ENCODE measurements around the gene LCOR.

The LCOR gene

DNA sequence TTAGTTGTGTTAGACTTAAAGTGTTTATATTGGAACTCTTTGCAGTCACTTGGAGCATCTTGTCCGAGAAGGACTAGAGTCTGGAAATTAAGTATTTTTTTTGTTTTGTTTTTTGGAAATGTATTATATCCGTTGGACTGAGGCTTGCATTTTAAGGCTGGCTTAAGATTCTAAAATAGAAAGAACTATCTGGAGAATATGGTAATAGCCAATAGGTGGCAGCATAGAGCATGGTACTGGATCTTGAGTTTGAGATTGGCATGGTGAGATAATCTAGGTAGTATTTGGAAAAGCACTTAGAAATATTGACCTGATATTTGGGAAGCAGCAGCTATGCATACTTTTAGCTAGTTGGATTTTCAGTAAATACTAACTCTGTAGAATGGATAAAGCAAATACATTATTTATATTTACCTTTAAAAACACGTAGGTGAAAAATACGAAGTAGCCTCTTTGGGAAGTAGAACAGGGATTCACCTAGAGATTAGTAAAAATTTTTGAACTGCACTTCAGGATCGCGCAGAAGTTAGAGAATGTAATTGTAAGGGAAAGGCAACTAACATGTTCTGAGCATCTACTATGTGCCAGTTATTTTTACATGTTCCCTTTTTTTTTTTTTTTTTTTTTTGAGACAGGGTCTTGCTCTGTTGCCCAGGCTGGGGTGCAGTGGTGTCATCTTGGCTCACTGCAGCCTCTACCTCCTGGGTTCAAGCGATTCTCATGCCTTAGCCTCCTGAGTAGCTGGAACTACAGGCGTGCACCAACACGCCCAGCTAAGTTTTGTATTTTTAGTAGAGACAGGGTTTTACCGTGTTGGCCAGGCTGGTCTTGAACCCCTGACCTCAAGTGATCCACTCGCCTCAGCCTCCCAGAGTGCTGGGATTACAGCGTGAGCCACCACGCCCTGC, 78.6 kb downstream of the LCOR start:
- H3K27ac ChIP-seq = no peak overlapping the region
- TF ChIP-seq, protein P1, sequence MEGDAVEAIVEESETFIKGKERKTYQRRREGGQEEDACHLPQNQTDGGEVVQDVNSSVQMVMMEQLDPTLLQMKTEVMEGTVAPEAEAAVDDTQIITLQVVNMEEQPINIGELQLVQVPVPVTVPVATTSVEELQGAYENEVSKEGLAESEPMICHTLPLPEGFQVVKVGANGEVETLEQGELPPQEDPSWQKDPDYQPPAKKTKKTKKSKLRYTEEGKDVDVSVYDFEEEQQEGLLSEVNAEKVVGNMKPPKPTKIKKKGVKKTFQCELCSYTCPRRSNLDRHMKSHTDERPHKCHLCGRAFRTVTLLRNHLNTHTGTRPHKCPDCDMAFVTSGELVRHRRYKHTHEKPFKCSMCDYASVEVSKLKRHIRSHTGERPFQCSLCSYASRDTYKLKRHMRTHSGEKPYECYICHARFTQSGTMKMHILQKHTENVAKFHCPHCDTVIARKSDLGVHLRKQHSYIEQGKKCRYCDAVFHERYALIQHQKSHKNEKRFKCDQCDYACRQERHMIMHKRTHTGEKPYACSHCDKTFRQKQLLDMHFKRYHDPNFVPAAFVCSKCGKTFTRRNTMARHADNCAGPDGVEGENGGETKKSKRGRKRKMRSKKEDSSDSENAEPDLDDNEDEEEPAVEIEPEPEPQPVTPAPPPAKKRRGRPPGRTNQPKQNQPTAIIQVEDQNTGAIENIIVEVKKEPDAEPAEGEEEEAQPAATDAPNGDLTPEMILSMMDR (conservative IDR thresholded peaks at IDR 0.05) = peak; percentile 84

DNA sequence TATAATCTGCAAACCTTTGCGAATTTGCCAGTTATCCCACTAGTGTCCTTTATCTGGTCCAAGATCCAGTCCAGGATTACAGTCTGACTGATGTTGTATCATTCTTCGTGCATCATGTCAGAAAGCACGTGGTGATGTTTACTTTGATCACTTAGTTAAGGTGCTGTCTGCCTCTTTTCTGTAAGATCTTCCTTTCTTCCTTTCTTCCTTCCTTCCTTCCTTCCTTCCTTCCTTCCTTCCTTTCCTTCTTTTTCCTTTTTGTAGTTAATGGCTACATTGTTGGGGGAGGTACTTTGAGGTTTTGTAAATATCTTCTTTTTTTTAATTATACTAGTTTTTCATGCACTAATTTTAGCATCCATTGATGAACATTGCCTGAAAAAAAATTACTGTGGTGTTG, 80.3 kb downstream of the LCOR start:
- H3K27ac ChIP-seq = no peak overlapping the region
- TF ChIP-seq, protein P1 (conservative IDR thresholded peaks at IDR 0.05) = no peak

DNA sequence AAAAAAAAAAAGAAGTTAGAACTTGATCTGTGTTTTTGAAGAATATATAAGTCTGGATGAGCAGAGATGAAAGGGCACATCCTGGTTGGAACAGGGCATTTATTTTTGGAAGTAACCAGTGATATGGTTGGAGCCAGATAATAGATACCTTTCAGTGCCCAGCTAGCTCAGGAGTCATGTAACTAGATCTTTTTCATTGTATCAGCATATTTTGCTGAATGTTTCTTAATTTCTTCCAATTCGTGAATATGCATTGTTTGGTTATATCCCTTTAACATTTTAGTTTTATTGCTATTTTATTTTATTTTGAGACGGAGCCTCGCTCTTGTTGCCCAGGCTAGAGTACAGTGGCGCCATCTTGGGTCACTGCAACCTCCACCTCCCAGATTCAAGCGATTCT, 81.8 kb downstream of the LCOR start:
- TF ChIP-seq, protein P1 (conservative IDR thresholded peaks at IDR 0.05) = no peak
- H3K27ac ChIP-seq = no peak overlapping the region

DNA sequence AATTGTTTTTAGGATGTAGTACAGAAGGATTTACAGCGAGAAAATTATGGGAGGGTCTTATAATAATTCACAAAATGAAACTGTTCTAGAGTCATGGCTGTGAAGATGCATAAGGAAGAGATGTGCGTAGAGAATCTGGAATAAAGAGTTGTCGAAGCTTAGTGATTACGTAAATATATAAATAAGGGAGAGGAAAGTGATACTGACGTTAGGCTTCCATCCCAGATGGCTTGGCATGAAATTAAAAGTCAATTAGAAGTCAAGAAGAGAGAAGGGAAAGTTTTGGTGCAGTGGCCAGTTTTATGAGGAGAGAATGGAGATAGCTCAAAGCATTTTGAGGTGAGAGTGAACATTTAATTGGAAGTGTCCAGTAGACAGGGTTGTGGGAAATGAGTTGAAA, 85.5 kb downstream of the LCOR start:
- no peak overlapping the region for H3K27ac ChIP-seq

DNA sequence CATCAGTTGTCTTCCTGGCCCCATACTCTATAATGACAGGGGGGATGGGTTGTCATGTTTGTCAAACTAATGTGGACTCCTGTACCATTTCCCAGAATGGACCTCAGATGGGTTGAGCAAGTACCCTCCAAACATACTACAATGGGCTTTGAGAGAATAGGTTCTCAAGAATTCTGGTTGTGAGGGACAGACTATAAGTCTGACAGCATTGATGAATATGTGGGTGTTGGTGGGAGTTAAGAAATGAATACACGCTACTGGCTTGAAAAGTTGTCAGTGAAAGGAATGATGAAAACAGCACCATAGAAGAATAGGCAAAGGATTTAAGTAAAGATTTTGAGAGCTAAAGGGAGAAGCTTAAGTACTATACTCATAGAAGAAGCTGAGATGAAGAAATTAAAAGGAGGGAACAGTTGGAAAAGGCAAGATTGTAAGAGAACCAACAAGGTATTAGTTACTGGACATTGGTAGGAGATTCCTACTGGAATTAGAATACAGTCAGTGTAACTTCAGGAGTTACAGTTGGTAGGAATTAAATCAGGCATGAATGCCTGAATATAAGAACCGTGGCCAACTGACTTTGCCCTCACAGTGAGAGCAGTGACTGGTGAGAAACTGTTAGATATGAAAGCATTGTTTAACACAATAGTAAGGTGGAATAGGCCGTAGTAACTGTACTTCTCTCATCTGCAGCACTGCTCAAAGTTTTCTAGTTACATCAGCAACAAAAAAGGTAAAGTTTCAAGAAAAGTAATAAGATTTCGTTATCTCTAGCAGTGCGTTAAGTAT, 86.3 kb downstream of the LCOR start:
- TF ChIP-seq, protein P1 (conservative IDR thresholded peaks at IDR 0.05) = no peak
- no peak overlapping the region for H3K27ac ChIP-seq

More for the DNA sequence above, 85.5 kb downstream of the LCOR start:
- TF ChIP-seq, protein P1 (conservative IDR thresholded peaks at IDR 0.05) = no peak

DNA sequence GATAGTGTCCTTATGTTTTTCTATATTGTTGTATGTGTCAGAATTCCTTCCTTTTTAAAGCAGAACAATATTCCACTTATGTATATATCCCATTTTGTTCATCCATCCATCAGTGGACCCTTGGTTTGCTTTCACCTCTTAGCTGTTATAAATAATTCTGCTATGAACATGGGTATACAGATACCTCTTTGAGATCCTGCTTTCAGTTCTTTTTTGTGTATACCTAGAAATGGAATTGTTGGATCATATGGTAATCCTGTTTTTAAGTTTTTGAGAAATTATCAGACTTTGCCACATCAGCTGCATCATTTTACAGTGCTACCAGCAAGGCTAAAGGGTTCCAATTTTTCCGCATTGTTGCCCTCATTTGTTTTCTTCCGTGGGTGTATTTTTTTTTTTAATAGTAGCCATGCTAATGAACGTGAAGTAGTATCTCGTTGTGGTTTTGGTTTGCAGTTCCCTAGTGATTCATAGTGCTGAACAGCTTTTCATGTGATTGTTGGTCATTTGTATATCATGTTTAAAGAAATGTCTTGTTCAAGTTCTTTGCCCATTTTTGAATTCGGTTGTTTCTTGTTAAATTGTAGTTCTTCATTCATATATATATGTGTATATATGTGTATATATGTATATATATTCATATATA, 87.8 kb downstream of the LCOR start:
- TF ChIP-seq, protein P1 (conservative IDR thresholded peaks at IDR 0.05) = no peak
- no peak overlapping the region for H3K27ac ChIP-seq

DNA sequence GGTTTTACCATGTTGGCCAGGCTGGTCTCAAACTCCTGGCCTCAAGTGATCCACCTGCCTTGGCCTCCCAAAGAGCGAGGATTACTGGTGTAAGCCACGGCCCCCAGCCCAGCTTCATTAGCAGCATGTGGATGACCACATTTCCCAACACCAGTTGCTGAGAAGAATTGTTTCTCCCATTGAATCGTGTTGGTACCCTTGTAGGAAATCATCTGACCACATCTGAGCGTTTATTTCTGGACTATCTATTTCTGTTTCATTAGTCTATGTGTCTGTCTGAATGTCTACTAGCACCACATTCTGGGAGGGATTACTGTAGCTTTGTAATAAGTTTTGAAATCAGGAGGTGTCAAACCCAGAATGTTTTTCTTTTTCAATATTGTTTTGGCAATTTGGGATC, 89.6 kb downstream of the LCOR start:
- TF ChIP-seq, protein P1 (conservative IDR thresholded peaks at IDR 0.05) = no peak
- H3K27ac ChIP-seq = no peak overlapping the region
